HG02885 (cell line): ENCODE results near the gene TMEM61.
"Not testable (repeated sequence)": the region's sequence is repeated elsewhere in the genome, so short reads cannot be mapped to it uniquely, and the experiment has no call there.

Source experiments
- ATAC-seq: cut with Tn5 transposase; IDR thresholded peaks from one replicate; pipeline ENCODE4 v1.9.1; 2021; ENCODE audit warnings: mild to moderate bottlenecking; ENCODE audit not compliant: unreplicated experiment, poor library complexity

The TMEM61 gene

GRCh38 chr1:54998100-54998499, 17.7 kb downstream of the TMEM61 start:
- ATAC-seq = no peak

- peak; percentile 81 for ATAC-seq
Measured at GRCh38 chr1:54998677-54999076, 18.2 kb downstream of the TMEM61 start, which contains the start of gene BSND. Gene BSND (plus strand): TSS chr1:54998933. CDS start chr1:54999187, 254 bp downstream.

GRCh38 chr1:55000110-55001085, 20.0 kb downstream of the TMEM61 start:
- ATAC-seq = no peak

- ATAC-seq = no peak
Measured at GRCh38 chr1:55001311-55001710, 20.9 kb downstream of the TMEM61 start.

- no peak for ATAC-seq
Measured at GRCh38 chr1:55002686-55003085, 22.3 kb downstream of the TMEM61 start.

- ATAC-seq = no peak
Measured at GRCh38 chr1:55005351-55006140, 25.1 kb downstream of the TMEM61 start.

- no peak for ATAC-seq
Measured at GRCh38 chr1:55006931-55007330, 26.5 kb downstream of the TMEM61 start.

- ATAC-seq = no peak
Measured at GRCh38 chr1:55007625-55008024, 27.2 kb downstream of the TMEM61 start.

GRCh38 chr1:55010194-55010886, 29.9 kb downstream of the TMEM61 start:
- ATAC-seq = no peak

GRCh38 chr1:55010887-55011217, 30.4 kb downstream of the TMEM61 start:
- ATAC-seq = no peak

GRCh38 chr1:55012661-55013060, 32.2 kb downstream of the TMEM61 start:
- ATAC-seq = no peak

- no peak for ATAC-seq
Measured at GRCh38 chr1:55015123-55015522, 34.7 kb downstream of the TMEM61 start.

GRCh38 chr1:55015731-55016620, 35.5 kb downstream of the TMEM61 start:
- no peak for ATAC-seq

GRCh38 chr1:55018395-55018794, 38.0 kb downstream of the TMEM61 start:
- ATAC-seq = no peak

- peak; percentile 82 for ATAC-seq
Measured at GRCh38 chr1:55021942-55022546, 41.6 kb downstream of the TMEM61 start.

- ATAC-seq = not testable (repeated sequence)
Measured at GRCh38 chr1:55024163-55024562, 43.7 kb downstream of the TMEM61 start.

- ATAC-seq = not testable (repeated sequence)
Measured at GRCh38 chr1:55026682-55027081, 46.3 kb downstream of the TMEM61 start.

- not testable (repeated sequence) for ATAC-seq
Measured at GRCh38 chr1:55031098-55031497, 50.7 kb downstream of the TMEM61 start.

GRCh38 chr1:55033265-55033614, 52.8 kb downstream of the TMEM61 start:
- ATAC-seq = no peak
